ENCODE measurements around the gene SYNJ2BP. TPM values are rescaled to one million over a fixed set of nuclear protein-coding genes. Genes with fewer than 3 reads are reported as not detected.

The SYNJ2BP gene
- total RNA-seq, 1 donor = 21.0 TPM

DNA sequence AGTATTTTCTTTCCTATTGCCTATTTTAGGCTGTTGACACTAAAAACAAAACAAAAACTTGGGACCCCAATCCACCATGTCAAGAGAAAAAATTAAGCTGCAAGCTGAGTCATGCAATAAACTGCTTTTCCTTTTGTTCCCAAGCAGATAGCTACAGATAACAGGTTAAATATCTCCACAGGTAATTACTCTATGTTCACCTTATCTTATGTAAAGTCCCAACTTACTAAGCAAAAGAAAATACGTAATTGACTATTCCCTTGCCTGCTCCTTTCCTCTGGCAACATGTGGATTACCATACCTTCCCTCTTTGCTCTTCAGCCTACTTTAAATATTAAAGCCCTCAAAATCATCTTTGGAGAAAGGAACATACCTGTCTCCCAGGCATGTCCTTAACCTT is 38.2 kb downstream of the SYNJ2BP start:
- H4K20me1 ChIP-seq (ENCODE audit: insufficient read depth, low read length) = no peaks in the 10 kb centered on the region

More for the DNA sequence above, 38.2 kb downstream of the SYNJ2BP start:
- Histone ChIP-seq H3K36me3 (ENCODE audit: insufficient read depth, low read length) (no peaks in the 10 kb centered on the region), H3K4me2 (ENCODE audit: insufficient read depth, low read length) (no peak overlapping the region), H3K4me1 (ENCODE audit: insufficient read depth, low read length) (no peaks in the 10 kb centered on the region), H3K9me3 (ENCODE audit: low read depth, low read length) (no peaks in the 10 kb centered on the region), H3K27me3 (ENCODE audit: insufficient read depth, low read length) (no peaks in the 10 kb centered on the region), H3K27ac (ENCODE audit: low read depth, low read length) (no peak overlapping the region), H2AFZ (ENCODE audit: low read length) (no peak overlapping the region), H3K79me2 (ENCODE audit: insufficient read depth, low read length) (no peaks in the 10 kb centered on the region), H3K4me3 (ENCODE audit: insufficient read depth, low read length) (no peak overlapping the region)
- no peak for DNase-seq (ENCODE audit: insufficient read length, low spot score, missing footprints)
- TF ChIP-seq, protein P1, sequence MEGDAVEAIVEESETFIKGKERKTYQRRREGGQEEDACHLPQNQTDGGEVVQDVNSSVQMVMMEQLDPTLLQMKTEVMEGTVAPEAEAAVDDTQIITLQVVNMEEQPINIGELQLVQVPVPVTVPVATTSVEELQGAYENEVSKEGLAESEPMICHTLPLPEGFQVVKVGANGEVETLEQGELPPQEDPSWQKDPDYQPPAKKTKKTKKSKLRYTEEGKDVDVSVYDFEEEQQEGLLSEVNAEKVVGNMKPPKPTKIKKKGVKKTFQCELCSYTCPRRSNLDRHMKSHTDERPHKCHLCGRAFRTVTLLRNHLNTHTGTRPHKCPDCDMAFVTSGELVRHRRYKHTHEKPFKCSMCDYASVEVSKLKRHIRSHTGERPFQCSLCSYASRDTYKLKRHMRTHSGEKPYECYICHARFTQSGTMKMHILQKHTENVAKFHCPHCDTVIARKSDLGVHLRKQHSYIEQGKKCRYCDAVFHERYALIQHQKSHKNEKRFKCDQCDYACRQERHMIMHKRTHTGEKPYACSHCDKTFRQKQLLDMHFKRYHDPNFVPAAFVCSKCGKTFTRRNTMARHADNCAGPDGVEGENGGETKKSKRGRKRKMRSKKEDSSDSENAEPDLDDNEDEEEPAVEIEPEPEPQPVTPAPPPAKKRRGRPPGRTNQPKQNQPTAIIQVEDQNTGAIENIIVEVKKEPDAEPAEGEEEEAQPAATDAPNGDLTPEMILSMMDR (IDR thresholded peaks at IDR 0.05; ENCODE audit: extremely low read depth, low read depth, low read length) = no peak

Other genes with a start within 250 kb of the SYNJ2BP start
- under 0.01 TPM in 2 replicates for gene SLC8A3, start 228.1 kb downstream of the SYNJ2BP start, total RNA-seq
- gene COX16, start 57.4 kb downstream of the SYNJ2BP start, total RNA-seq = 23.5 and 24.8 TPM in 2 replicates
- under 0.01 TPM in 1 of 2 replicates, not detected in the other for gene ADAM21, start 35.1 kb upstream of the SYNJ2BP start, total RNA-seq
- 1.5 and 1.8 TPM in 2 replicates for gene ADAM20, start 117.9 kb upstream of the SYNJ2BP start, total RNA-seq
- 32.2 and 40.1 TPM in 2 replicates for gene MED6, start 183.6 kb upstream of the SYNJ2BP start, total RNA-seq
- 0.29 and 0.36 TPM in 2 replicates for gene TTC9, start 224.8 kb upstream of the SYNJ2BP start, total RNA-seq

All from osteoblast (primary cell).